Neural cell (in vitro differentiated cells): ENCODE data around the gene EGR4. TPM values are rescaled to one million over a fixed set of nuclear protein-coding genes. Genes with fewer than 3 reads are reported as not detected.

Experiments used
- H2AFZ ChIP-seq: fragments of 200-600, 300-800 bp; sonication (generic), shearing (Covaris generic); 2 replicates; pipeline ENCODE4 v1.6.0; 2014; ENCODE audit warnings: low read depth, mild to moderate bottlenecking, antibody characterized with exemption, low read length, moderate library complexity
- H3F3A ChIP-seq: fragments of 200-600 bp; shearing (Covaris generic); 2 replicates; pipeline ENCODE4 v1.6.1; 2016; ENCODE audit warnings: mild to moderate bottlenecking, moderate library complexity, mixed read lengths, antibody characterized with exemption, low read length; ENCODE audit not compliant: insufficient read depth, poor library complexity, severe bottlenecking
- H3K27ac ChIP-seq: fragments of 200-600, 300-800 bp; sonication (generic), shearing (Covaris generic); 2 replicates; pipeline ENCODE4 v1.5.1; 2014; ENCODE audit warnings: mild to moderate bottlenecking, low read length, moderate library complexity
- H3K27me3 ChIP-seq: fragments of 300-800, 200-600 bp; sonication (generic), shearing (Covaris generic); 2 replicates; pipeline ENCODE4 v1.6.0; 2014; ENCODE audit warnings: mild to moderate bottlenecking, low read depth, low read length, moderate library complexity; ENCODE audit not compliant: insufficient read depth
- H3K36me3 ChIP-seq: fragments of 300-800, 200-600 bp; sonication (generic), shearing (Covaris generic); 2 replicates; pipeline ENCODE4 v1.5.1; 2014; ENCODE audit warnings: mild to moderate bottlenecking, antibody characterized with exemption, low read length, moderate library complexity; ENCODE audit not compliant: insufficient read depth
- H3K4me2 ChIP-seq: fragments of 300-800, 200-600 bp; sonication (generic), shearing (Covaris generic); 2 replicates; pipeline ENCODE4 v1.6.0; 2014; ENCODE audit warnings: mild to moderate bottlenecking, low read length
- H3K4me3 ChIP-seq: fragments of 300-800, 200-600 bp; sonication (generic), shearing (Covaris generic); 2 replicates; pipeline ENCODE4 v1.5.1; 2014; ENCODE audit warnings: mild to moderate bottlenecking, low read length, moderate library complexity
- H3K79me2 ChIP-seq: fragments of 200-600 bp; shearing (Covaris generic); replicated peaks from 2 replicates; pipeline ENCODE4 v1.6.0; 2014; ENCODE audit warnings: mild to moderate bottlenecking, low read length, moderate library complexity; ENCODE audit not compliant: insufficient read depth
- H3K9ac ChIP-seq: fragments of 300-800, 200-600 bp; sonication (generic), shearing (Covaris generic); 2 replicates; pipeline ENCODE4 v1.6.1; 2016; ENCODE audit warnings: mild to moderate bottlenecking, low read length, mixed read lengths
- H3K9me2 ChIP-seq: fragments of 200-600 bp; shearing (Covaris generic); 2 replicates; pipeline ENCODE4 v1.6.1; 2016; ENCODE audit warnings: mild to moderate bottlenecking, low read length, mixed read lengths; ENCODE audit not compliant: insufficient read depth
- H3K9me3 ChIP-seq: fragments of 200-600, 300-800 bp; sonication (generic), shearing (Covaris generic); 2 replicates; pipeline ENCODE4 v1.6.1; 2016; ENCODE audit warnings: mild to moderate bottlenecking, mixed run types, low read length, moderate library complexity, mixed read lengths
- H4K20me1 ChIP-seq: fragments of 200-600 bp; shearing (Covaris generic); 2 replicates; pipeline ENCODE4 v1.6.1; 2016; ENCODE audit warnings: mild to moderate bottlenecking, mixed run types; ENCODE audit not compliant: insufficient read depth
- CTCF ChIP-seq: fragments of 450-650 bp; IDR thresholded peaks from 2 replicates; pipeline ENCODE4 v1.5.1; 2014; ENCODE audit warnings: antibody characterized with exemption, mild to moderate bottlenecking, moderate library complexity; ENCODE audit not compliant: poor library complexity, severe bottlenecking
- EP300 ChIP-seq: fragments of 450-650 bp; conservative IDR thresholded peaks from 2 replicates; pipeline ENCODE4 v1.6.1; 2014; ENCODE audit warnings: antibody characterized with exemption, mild to moderate bottlenecking, moderate library complexity; ENCODE audit not compliant: poor library complexity, severe bottlenecking
- EZH2 ChIP-seq: fragments of 200-600, 300-800 bp; shearing (Covaris generic), sonication (generic); IDR thresholded peaks from 2 replicates; pipeline ENCODE4 v1.6.1; 2014; ENCODE audit warnings: antibody characterized with exemption, low read length, borderline replicate concordance, mild to moderate bottlenecking; ENCODE audit not compliant: insufficient read depth, poor library complexity, severe bottlenecking
- MXI1 ChIP-seq: fragments of 450-650 bp; conservative IDR thresholded peaks from 2 replicates; pipeline ENCODE4 v1.6.1; 2014; ENCODE audit warnings: antibody characterized with exemption, mild to moderate bottlenecking; ENCODE audit not compliant: poor library complexity, severe bottlenecking
- POLR2AphosphoS5 ChIP-seq: IDR thresholded peaks from 2 replicates; pipeline ENCODE4 v1.6.1; 2012
- RAD21 ChIP-seq: fragments of 450-650 bp; conservative IDR thresholded peaks from 2 replicates; pipeline ENCODE4 v1.6.1; 2014; ENCODE audit warnings: antibody characterized with exemption, mild to moderate bottlenecking, moderate library complexity
- REST ChIP-seq: IDR thresholded peaks from 2 replicates; pipeline ENCODE4 v1.6.1; 2012; ENCODE audit warnings: borderline replicate concordance
- SMC3 ChIP-seq: fragments of 450-650 bp; conservative IDR thresholded peaks from 2 replicates; pipeline ENCODE4 v1.6.1; 2014; ENCODE audit warnings: antibody characterized with exemption, mild to moderate bottlenecking, moderate library complexity; ENCODE audit not compliant: poor library complexity
- TAF1 ChIP-seq: IDR thresholded peaks from 2 replicates; pipeline ENCODE4 v1.6.1; 2012; ENCODE audit warnings: low read depth
- polyA plus RNA-seq: library from polyadenylated mRNA; depleted of rRNA; stranded (reverse); fragments of >200 nt; gene quantifications from 2 replicates; pipeline ENCODE4 v1.2.3, GENCODE V29; 2014

EGR4 gene
- polyA plus RNA-seq, 1 donor from 2014 or later = not detected

DNA sequence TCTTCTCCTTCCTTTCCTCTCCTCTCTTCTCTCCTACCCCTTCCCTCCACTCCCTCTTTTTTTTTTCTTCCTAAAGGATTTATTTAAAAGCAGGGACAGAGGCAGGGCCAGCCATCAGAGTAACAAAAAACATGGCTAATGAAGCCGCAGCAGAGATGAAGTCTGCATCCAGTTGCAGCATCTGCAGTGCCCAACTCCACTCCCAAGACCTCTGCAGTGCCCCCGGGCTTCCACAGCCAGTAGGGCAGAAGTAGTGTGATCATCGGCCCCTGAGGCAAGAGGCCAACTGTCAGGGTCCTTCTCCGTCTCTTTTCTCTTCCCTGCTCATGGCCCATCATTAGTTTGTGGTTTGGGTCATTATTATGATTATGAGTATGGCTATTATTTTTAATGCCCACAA, 4.2 kb upstream of the EGR4 start:
- Histone ChIP-seq H3K27me3 (peaks cover 33% of the 10 kb centered on the region), H4K20me1 (no peaks in the 10 kb centered on the region), H3K4me3 (peak overlapping the region; percentile 57), H3F3A (peaks cover 8% of the 10 kb centered on the region), H2AFZ (peak overlapping the region; percentile 52), H3K9me2 (no peaks in the 10 kb centered on the region), H3K79me2 (no peaks in the 10 kb centered on the region), H3K9me3 (no peaks in the 10 kb centered on the region), H3K9ac (peak overlapping the region; percentile 60), H3K4me2 (peak overlapping the region; percentile 75), H3K36me3 (no peaks in the 10 kb centered on the region), H3K27ac (peak overlapping the region; percentile 90)
- TF ChIP-seq REST (no peak), EZH2 (no peak), RAD21 (no peak), CTCF (peak; percentile 30), EP300 (peak; percentile 5), MXI1 (no peak), SMC3 (no peak), TAF1 (no peak), POLR2AphosphoS5 (no peak)

DNA sequence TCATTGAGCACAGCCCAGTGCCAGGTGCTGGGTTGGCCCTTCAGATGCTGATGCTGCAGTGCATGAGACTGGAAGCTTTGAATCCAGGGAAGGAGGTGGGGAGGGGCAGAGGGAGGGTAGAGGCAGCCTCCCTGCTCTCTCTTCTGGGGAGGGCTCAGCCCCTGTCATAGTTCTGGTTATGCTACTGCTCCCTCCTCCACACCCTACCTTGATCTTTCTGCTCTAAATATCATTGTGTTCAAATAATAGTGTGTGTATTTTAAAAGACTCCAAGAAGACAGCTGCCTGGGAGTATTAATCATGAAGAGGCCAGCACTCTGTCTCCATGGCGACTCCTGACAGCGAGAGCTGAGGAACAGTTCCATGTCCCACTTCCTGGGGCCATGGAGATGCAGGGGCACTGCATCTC, 3.8 kb upstream of the EGR4 start:
- Histone ChIP-seq H4K20me1 (no peaks in the 10 kb centered on the region), H3K36me3 (no peaks in the 10 kb centered on the region), H3K27me3 (peaks cover 37% of the 10 kb centered on the region), H2AFZ (peak overlapping the region; percentile 52), H3K9ac (peak overlapping the region; percentile 60), H3K4me3 (peak overlapping the region; percentile 57), H3K27ac (peak overlapping the region; percentile 90), H3K4me2 (peak overlapping the region; percentile 75), H3K79me2 (no peaks in the 10 kb centered on the region), H3K9me2 (no peaks in the 10 kb centered on the region), H3F3A (peaks cover 8% of the 10 kb centered on the region), H3K9me3 (no peaks in the 10 kb centered on the region)
- no peak for TF ChIP-seq EZH2
- TF ChIP-seq REST = peak; percentile 91
- peak; percentile 78 for TF ChIP-seq EP300
- TF ChIP-seq MXI1 = no peak
- peak; percentile 59 for TF ChIP-seq POLR2AphosphoS5
- TF ChIP-seq CTCF = no peak
- peak; percentile 17 for TF ChIP-seq RAD21
- TF ChIP-seq TAF1 = no peak
- TF ChIP-seq SMC3 = peak; percentile 17
